Nephron progenitor cell (in vitro differentiated cells): Measurements from ENCODE around the gene ANAPC13.

ENCODE experiments used
- DNase-seq: peaks from one replicate; pipeline ENCODE4 v3.0.0; 2021
- H3K27ac Mint-ChIP-seq: 2 replicates; pipeline ENCODE4 v1.8.0; 2021; ENCODE audit warnings: mild to moderate bottlenecking, moderate library complexity, mixed read lengths
- H3K27me3 Mint-ChIP-seq: 2 replicates; pipeline ENCODE4 v1.8.0; 2021; ENCODE audit warnings: mild to moderate bottlenecking, low read depth, mixed read lengths; ENCODE audit not compliant: poor library complexity
- H3K36me3 Mint-ChIP-seq: 2 replicates; pipeline ENCODE4 v1.8.0; 2021; ENCODE audit warnings: low read depth, mixed read lengths
- H3K4me1 Mint-ChIP-seq: 2 replicates; pipeline ENCODE4 v1.8.0; 2021; ENCODE audit warnings: mixed read lengths
- H3K4me3 Mint-ChIP-seq: 2 replicates; pipeline ENCODE4 v1.8.0; 2021; ENCODE audit warnings: mild to moderate bottlenecking, moderate library complexity, mixed read lengths
- H3K9me3 Mint-ChIP-seq: 2 replicates; pipeline ENCODE4 v1.8.0; 2021; ENCODE audit warnings: mild to moderate bottlenecking, moderate library complexity, mixed read lengths
- TF ChIP-seq, protein P1 (sequence below): fragments of 200-600 bp; sonication (generic); IDR thresholded peaks from 2 replicates; pipeline ENCODE4 v1.5.0; 2021; ENCODE audit warnings: antibody characterized with exemption

ANAPC13 gene

DNA sequence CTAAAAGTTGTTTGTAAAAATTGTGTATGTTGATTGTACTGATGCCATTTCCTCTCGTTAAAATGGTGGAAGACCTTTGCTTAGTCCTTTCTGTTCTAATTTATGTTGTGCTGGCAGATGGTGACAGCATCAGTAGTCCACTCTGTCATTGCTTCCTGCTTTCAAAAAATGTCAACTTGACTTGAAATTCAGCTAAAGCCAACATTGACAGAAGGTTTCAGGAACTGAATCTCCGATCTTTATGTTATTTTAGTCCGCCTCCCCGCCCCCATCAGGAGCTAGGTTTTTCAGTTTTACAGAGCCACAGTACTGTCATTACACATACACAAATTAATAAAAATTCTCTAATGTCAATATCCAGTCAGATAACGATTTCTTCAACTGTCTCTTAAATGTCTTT, 1.6 kb upstream of the ANAPC13 start:
- no peak overlapping the region for H3K27ac Mint-ChIP-seq
- no peaks in the 10 kb centered on the region for H3K9me3 Mint-ChIP-seq
- peaks cover 37% of the 10 kb centered on the region for H3K36me3 Mint-ChIP-seq
- peak overlapping the region; percentile 88 for H3K4me3 Mint-ChIP-seq
- no peak for DNase-seq
- H3K27me3 Mint-ChIP-seq: peaks cover 2% of the 10 kb centered on the region
- peaks cover 40% of the 10 kb centered on the region for H3K4me1 Mint-ChIP-seq
- TF ChIP-seq, protein P1, sequence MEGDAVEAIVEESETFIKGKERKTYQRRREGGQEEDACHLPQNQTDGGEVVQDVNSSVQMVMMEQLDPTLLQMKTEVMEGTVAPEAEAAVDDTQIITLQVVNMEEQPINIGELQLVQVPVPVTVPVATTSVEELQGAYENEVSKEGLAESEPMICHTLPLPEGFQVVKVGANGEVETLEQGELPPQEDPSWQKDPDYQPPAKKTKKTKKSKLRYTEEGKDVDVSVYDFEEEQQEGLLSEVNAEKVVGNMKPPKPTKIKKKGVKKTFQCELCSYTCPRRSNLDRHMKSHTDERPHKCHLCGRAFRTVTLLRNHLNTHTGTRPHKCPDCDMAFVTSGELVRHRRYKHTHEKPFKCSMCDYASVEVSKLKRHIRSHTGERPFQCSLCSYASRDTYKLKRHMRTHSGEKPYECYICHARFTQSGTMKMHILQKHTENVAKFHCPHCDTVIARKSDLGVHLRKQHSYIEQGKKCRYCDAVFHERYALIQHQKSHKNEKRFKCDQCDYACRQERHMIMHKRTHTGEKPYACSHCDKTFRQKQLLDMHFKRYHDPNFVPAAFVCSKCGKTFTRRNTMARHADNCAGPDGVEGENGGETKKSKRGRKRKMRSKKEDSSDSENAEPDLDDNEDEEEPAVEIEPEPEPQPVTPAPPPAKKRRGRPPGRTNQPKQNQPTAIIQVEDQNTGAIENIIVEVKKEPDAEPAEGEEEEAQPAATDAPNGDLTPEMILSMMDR: no peak

DNA sequence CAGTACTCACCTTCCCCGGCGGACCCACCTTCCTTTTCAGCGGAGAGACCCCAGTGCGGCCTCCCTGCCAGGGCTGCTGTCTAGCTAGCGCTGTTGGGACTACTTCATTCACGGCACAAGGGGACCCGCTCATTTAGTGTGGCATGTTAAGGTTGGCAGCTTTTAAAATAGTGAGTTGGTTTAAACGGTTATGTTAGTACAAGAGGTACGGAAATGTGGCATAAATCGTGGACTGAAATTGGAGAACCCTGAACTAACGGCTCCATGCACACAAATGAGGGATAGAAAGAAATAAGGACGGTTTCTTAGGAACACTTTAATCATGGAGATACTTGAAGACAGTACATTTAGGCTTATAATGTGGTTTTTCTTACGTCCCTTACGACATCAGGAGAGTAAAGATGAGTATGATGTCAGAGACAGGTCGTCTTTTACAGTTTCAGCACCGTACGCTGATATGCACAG, 824 bp upstream of the ANAPC13 start:
- H3K4me3 Mint-ChIP-seq: peak overlapping the region; percentile 88
- H3K27me3 Mint-ChIP-seq: peaks cover 2% of the 10 kb centered on the region
- no peaks in the 10 kb centered on the region for H3K9me3 Mint-ChIP-seq

DNA sequence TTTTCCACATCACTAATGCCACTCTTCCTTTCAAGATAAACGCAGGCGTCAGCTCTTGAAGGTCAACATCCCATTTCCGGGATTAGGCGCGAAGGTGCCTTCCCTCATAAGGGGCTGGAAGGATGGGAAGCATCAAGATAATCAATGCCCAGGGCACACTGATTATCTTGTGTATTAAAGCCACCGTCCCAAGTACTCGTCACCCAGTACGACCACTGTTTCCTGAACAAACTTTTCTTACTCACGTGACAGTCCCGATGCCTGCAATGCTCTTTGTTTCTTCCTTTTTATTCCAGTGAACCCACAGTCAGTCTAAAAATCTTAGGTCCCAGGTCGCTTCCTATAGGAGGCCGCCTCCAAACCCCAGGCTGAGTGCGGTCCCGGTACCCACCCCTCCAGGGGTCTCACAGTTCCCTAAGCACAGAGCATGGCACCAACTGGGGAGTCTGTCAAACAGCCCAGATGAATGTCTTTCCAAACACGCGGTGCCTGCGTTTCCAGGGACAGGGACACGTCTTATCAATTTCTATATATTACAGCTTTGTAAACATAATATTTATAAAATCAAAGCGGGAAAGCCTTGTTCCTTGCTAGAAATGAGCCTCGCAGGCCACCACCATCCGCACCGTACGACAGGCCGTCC, 589 bp downstream of the ANAPC13 start:
- DNase-seq: no peak
- H3K36me3 Mint-ChIP-seq: peaks cover 45% of the 10 kb centered on the region
- H3K4me1 Mint-ChIP-seq: peaks cover 40% of the 10 kb centered on the region
- H3K9me3 Mint-ChIP-seq: no peaks in the 10 kb centered on the region
- peak overlapping the region; percentile 88 for H3K4me3 Mint-ChIP-seq
- peaks cover 2% of the 10 kb centered on the region for H3K27me3 Mint-ChIP-seq
- TF ChIP-seq, protein P1: no peak
- peak overlapping the region; percentile 99 for H3K27ac Mint-ChIP-seq

More for the DNA sequence above, 824 bp upstream of the ANAPC13 start:
- TF ChIP-seq, protein P1: no peak
- peak overlapping the region; percentile 66 for H3K27ac Mint-ChIP-seq
- DNase-seq: no peak
- H3K4me1 Mint-ChIP-seq: peaks cover 40% of the 10 kb centered on the region
- H3K36me3 Mint-ChIP-seq: peaks cover 41% of the 10 kb centered on the region

DNA sequence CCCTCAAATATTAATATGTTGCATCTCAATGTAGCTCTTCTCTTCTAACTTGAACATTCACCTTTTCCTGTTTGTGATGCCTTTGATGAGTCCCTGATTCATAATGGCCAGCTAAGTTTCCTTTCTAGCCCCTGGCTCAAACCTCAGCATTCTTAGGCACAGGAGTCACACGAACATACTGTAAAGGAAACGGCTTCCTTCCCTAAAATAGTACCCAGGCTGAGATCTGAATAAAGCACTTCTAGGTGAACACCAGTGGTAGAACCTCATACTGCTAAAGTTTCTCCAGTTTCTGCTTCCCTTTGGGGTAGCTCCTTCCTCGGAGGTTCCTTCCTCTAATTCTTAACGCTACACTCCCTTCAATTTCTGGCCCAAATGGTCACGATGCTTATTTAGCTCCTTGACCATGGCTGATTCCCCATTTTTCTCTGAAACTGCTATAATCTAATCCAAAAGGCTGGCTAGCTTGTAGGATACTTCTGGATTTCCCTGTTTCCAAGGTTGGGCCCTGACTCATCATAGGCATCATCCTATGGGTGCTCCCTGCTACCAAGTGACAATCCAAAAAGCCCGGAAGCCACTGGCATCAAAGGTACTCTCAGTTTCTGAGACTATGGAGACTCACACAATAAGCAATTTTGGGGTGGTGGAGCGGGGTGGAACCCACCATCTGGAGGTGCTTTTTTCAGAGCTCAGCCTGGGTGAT, 2.4 kb downstream of the ANAPC13 start:
- peaks cover 41% of the 10 kb centered on the region for H3K36me3 Mint-ChIP-seq

DNA sequence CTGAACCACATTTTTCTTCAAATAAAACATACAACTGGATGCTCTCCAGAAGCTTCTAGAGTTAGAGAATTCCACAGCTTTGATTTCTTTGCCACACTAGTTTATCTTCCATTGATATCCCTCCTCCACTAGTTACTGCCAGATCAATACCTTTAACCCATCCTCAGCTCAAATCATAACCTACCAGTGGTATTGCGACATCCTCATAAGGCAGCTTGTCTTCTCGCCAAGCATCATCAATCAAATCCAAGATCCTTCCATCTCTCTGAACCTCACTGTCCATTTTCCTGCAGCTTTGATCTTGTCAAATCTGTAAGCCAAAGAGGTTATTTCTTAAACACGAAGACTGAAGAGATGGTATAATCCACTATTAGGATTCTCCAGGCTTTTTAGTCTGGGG, 3.2 kb downstream of the ANAPC13 start:
- Mint-ChIP-seq H3K27me3 (no peaks in the 10 kb centered on the region), H3K27ac (peak overlapping the region; percentile 12), H3K36me3 (peaks cover 40% of the 10 kb centered on the region), H3K9me3 (no peaks in the 10 kb centered on the region), H3K4me3 (no peak overlapping the region), H3K4me1 (peaks cover 36% of the 10 kb centered on the region)
- TF ChIP-seq, protein P1: no peak
- no peak for DNase-seq

More for the DNA sequence above, 2.4 kb downstream of the ANAPC13 start:
- DNase-seq: no peak
- Mint-ChIP-seq H3K4me3 (peak overlapping the region; percentile 68), H3K4me1 (peaks cover 40% of the 10 kb centered on the region), H3K9me3 (no peaks in the 10 kb centered on the region), H3K27me3 (no peaks in the 10 kb centered on the region), H3K27ac (no peak overlapping the region)
- TF ChIP-seq, protein P1: no peak
